ENCODE data around the gene GPRC5A. TPM values are rescaled to one million over a fixed set of nuclear protein-coding genes. Genes with fewer than 3 reads are reported as not detected.
"Not testable (repeated sequence)": the region's sequence is repeated elsewhere in the genome, so short reads cannot be mapped to it uniquely, and the experiment has no call there.

Gene GPRC5A, protein sequence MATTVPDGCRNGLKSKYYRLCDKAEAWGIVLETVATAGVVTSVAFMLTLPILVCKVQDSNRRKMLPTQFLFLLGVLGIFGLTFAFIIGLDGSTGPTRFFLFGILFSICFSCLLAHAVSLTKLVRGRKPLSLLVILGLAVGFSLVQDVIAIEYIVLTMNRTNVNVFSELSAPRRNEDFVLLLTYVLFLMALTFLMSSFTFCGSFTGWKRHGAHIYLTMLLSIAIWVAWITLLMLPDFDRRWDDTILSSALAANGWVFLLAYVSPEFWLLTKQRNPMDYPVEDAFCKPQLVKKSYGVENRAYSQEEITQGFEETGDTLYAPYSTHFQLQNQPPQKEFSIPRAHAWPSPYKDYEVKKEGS
- 0.11 TPM in 1 of 2 replicates, not detected in the other for total RNA-seq
- long read RNA-seq = 0 reads

GRCh38 chr12:12891080-12891880, at the start of gene GPRC5A:
Gene GPRC5A (plus strand): TSS chr12:12891562. CDS start chr12:12908250, 16,688 bp downstream.
- H3K4me1 Mint-ChIP-seq = peaks cover 13% of the 10 kb centered on the region
- no peaks in the 10 kb centered on the region for H3K36me3 Mint-ChIP-seq (ENCODE audit: low read depth)
- DNase-seq (ENCODE audit: low read depth, low spot score) = peak; percentile 16
- no peak within 1 kb of the TSS for H3K27ac Mint-ChIP-seq (ENCODE audit: unreplicated experiment)
- H3K27me3 Mint-ChIP-seq (ENCODE audit: low read depth) = peaks cover 87% of the 10 kb centered on the region
- H3K4me3 Mint-ChIP-seq = peak within 1 kb of the TSS; percentile 82
- TF ChIP-seq CTCF (conservative IDR thresholded peaks at IDR 0.05) = no peak
- H3K9me3 Mint-ChIP-seq = no peaks in the 10 kb centered on the region

DNA sequence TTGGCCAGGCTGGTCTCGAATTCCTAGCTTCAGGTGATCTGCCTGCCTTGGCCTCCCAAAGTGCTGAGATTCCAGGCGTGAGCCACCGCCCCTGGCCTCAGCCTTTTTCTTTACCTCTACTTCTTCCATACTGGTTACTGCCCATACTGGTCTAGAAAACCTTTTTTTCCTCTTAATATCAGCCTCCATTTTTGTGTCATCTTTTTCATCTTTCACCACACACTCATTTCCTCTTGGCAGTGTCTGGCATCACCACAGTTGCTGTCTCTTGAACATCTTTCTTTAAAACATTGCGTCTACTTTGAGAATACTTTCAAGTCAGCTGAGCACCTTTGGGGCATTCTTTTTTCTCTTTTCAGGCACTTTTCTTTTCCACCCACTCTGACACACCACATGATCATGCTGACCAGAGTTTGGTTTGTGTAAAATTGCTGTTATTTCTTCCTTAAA, 45.5 kb upstream of the GPRC5A start:
- peaks cover 7% of the 10 kb centered on the region for H3K36me3 Mint-ChIP-seq (ENCODE audit: low read depth)
- H3K4me3 Mint-ChIP-seq = no peak overlapping the region
- no peak overlapping the region for H3K27ac Mint-ChIP-seq (ENCODE audit: unreplicated experiment)

GRCh38 chr12:12846780-12847179, 44.6 kb upstream of the GPRC5A start:
- not testable (repeated sequence) for H3K4me1 Mint-ChIP-seq; H3K4me3 Mint-ChIP-seq; H3K9me3 Mint-ChIP-seq; H3K27me3 Mint-ChIP-seq (ENCODE audit: low read depth); DNase-seq (ENCODE audit: low read depth, low spot score); H3K27ac Mint-ChIP-seq (ENCODE audit: unreplicated experiment)
- H3K36me3 Mint-ChIP-seq (ENCODE audit: low read depth) = peaks cover 10% of the 10 kb centered on the region

More for the DNA sequence above, 45.5 kb upstream of the GPRC5A start:
- Mint-ChIP-seq H3K4me1 (no peaks in the 10 kb centered on the region), H3K27me3 (ENCODE audit: low read depth) (no peaks in the 10 kb centered on the region), H3K9me3 (no peaks in the 10 kb centered on the region)
- DNase-seq (ENCODE audit: low read depth, low spot score) = no peak
- no peak for TF ChIP-seq CTCF (conservative IDR thresholded peaks at IDR 0.05)

DNA sequence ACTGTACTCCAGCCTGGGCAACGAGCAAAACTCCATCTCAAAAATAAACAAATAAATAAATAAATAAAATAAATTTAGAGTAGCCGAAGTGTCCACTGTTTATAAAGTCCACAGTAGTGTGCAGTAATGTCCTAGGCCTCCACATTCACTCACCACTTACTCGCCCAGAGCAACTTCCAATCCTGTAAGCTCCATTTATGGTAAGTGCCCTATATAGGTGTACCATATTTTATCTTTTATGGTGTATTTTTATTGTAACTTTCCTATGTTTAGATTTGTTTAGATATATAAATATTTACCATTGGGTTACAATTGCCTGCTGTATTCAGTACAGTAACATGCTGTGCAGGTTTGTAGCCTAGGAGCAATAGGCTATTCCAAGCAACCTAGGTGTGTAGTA, 37.9 kb upstream of the GPRC5A start:
- TF ChIP-seq CTCF (conservative IDR thresholded peaks at IDR 0.05) = no peak
- H3K27me3 Mint-ChIP-seq (ENCODE audit: low read depth) = no peaks in the 10 kb centered on the region
- no peak overlapping the region for H3K4me3 Mint-ChIP-seq
- H3K4me1 Mint-ChIP-seq = no peaks in the 10 kb centered on the region
- H3K27ac Mint-ChIP-seq (ENCODE audit: unreplicated experiment) = no peak overlapping the region
- peaks cover 3% of the 10 kb centered on the region for H3K9me3 Mint-ChIP-seq
- peaks cover 10% of the 10 kb centered on the region for H3K36me3 Mint-ChIP-seq (ENCODE audit: low read depth)
- no peak for DNase-seq (ENCODE audit: low read depth, low spot score)

DNA sequence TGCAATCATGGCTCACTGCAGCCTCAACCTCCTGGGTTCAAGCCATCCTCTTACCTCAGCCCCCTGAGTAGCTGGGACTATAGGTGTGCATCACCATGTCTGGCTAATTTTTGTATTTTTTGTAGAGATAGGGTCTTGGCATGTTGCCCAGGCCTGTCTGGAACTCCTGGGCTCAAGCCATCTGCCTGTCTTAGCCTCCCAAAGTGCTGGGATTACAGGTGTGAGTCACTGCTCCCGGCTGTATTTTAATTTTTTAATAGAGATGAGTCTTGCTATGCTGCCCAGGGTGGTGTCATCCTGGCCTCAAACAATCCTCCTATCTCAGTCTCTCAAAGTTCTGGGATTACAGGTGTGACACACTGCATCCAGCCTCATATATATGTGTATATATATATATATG, 31.7 kb upstream of the GPRC5A start:
- DNase-seq (ENCODE audit: low read depth, low spot score) = no peak
- Mint-ChIP-seq H3K4me1 (no peaks in the 10 kb centered on the region), H3K27me3 (ENCODE audit: low read depth) (no peaks in the 10 kb centered on the region), H3K36me3 (ENCODE audit: low read depth) (peaks cover 7% of the 10 kb centered on the region), H3K4me3 (no peak overlapping the region), H3K9me3 (no peaks in the 10 kb centered on the region), H3K27ac (ENCODE audit: unreplicated experiment) (no peak overlapping the region)
- TF ChIP-seq CTCF (conservative IDR thresholded peaks at IDR 0.05) = no peak

Data from neural crest cell (in vitro differentiated cells).